ENCODE results near the gene NUS1. TPM values are rescaled to one million over a fixed set of nuclear protein-coding genes. Genes with fewer than 3 reads are reported as not detected.
"Not testable (repeated sequence)": the region's sequence is repeated elsewhere in the genome, so short reads cannot be mapped to it uniquely, and the experiment has no call there.

NUS1 gene
- 35.4 TPM for total RNA-seq
- polyA plus RNA-seq: 21.6 TPM

- peak within 1 kb of the TSS; percentile 72 for H3K4me3 ChIP-seq (ENCODE audit: low read depth, low read length)
- no peak within 1 kb of the TSS for H3K27ac ChIP-seq (ENCODE audit: low read depth)
- peak; percentile 95 for DNase-seq (ENCODE audit: extremely low spot score)
- no peaks in the 10 kb centered on the region for H3K36me3 ChIP-seq (ENCODE audit: insufficient read depth)
- no peaks in the 10 kb centered on the region for H3K4me1 ChIP-seq (ENCODE audit: insufficient read depth)
- WGBS: under 1% methylated on average over 52 of the region's 53 CpGs
Observed at GRCh38 chr6:117674991-117675657, at the start of gene NUS1. NUS1 (plus strand) TSS chr6:117675469; CDS start chr6:117675671, 202 bp downstream.

GRCh38 chr6:117627533-117627932 is 47.7 kb upstream of the NUS1 start:
- H3K4me1 ChIP-seq (ENCODE audit: insufficient read depth): no peaks in the 10 kb centered on the region
- H3K4me3 ChIP-seq (ENCODE audit: low read depth, low read length): no peak overlapping the region
- no peak overlapping the region for H3K27ac ChIP-seq (ENCODE audit: low read depth)
- no peak for DNase-seq (ENCODE audit: extremely low spot score)
- H3K36me3 ChIP-seq (ENCODE audit: insufficient read depth): no peaks in the 10 kb centered on the region

GRCh38 chr6:117629119-117629660 is 46.1 kb upstream of the NUS1 start:
- Histone ChIP-seq H3K4me1 (ENCODE audit: insufficient read depth) (no peaks in the 10 kb centered on the region), H3K4me3 (ENCODE audit: low read depth, low read length) (no peak overlapping the region), H3K36me3 (ENCODE audit: insufficient read depth) (no peaks in the 10 kb centered on the region), H3K27ac (ENCODE audit: low read depth) (no peak overlapping the region)
- 63% methylated on average over 1 of the region's 1 CpG for WGBS
- DNase-seq (ENCODE audit: extremely low spot score): no peak

- no peak for DNase-seq (ENCODE audit: extremely low spot score)
- no peak overlapping the region for H3K27ac ChIP-seq (ENCODE audit: low read depth)
- no peaks in the 10 kb centered on the region for H3K4me1 ChIP-seq (ENCODE audit: insufficient read depth)
- H3K36me3 ChIP-seq (ENCODE audit: insufficient read depth): no peaks in the 10 kb centered on the region
- H3K4me3 ChIP-seq (ENCODE audit: low read depth, low read length): no peak overlapping the region
- WGBS: 72% methylated on average over 1 of the region's 1 CpG
Observed at GRCh38 chr6:117637770-117638169, 37.5 kb upstream of the NUS1 start.

DNA sequence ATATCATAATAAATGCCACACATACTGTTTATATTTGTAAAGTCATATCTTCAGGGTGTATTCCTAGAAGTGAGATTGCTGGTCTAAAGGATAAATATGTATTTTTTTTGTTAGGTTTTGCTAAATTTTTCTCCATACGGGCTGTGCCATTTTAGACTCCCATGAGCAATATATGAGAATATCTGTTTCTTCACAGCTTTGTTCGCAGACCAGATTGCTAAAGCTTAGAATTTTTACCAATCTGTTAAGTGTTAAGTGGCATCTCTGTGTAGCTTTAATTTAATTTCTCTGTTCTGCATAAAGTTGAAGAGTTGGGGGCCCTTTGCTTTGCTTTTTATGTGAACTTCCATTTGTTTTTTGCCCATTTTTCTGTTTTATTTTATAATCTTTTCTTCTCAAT is 32.3 kb upstream of the NUS1 start:
- Histone ChIP-seq H3K36me3 (ENCODE audit: insufficient read depth) (no peaks in the 10 kb centered on the region), H3K4me3 (ENCODE audit: low read depth, low read length) (no peak overlapping the region), H3K4me1 (ENCODE audit: insufficient read depth) (no peaks in the 10 kb centered on the region), H3K27ac (ENCODE audit: low read depth) (no peak overlapping the region)
- DNase-seq (ENCODE audit: extremely low spot score): no peak
- WGBS: 90% methylated on average over 2 of the region's 2 CpGs

- DNase-seq (ENCODE audit: extremely low spot score); H3K36me3 ChIP-seq (ENCODE audit: insufficient read depth); H3K4me3 ChIP-seq (ENCODE audit: low read depth, low read length); H3K27ac ChIP-seq (ENCODE audit: low read depth); H3K4me1 ChIP-seq (ENCODE audit: insufficient read depth): not testable (repeated sequence)
- 79% methylated on average over 3 of the region's 3 CpGs for WGBS
Observed at GRCh38 chr6:117651984-117652383, 23.3 kb upstream of the NUS1 start.

GRCh38 chr6:117653949-117654348 is 21.3 kb upstream of the NUS1 start:
- WGBS: 88% methylated on average over 2 of the region's 2 CpGs
- H3K4me3 ChIP-seq (ENCODE audit: low read depth, low read length): no peak overlapping the region
- no peak overlapping the region for H3K27ac ChIP-seq (ENCODE audit: low read depth)
- no peaks in the 10 kb centered on the region for H3K4me1 ChIP-seq (ENCODE audit: insufficient read depth)
- DNase-seq (ENCODE audit: extremely low spot score): no peak
- no peaks in the 10 kb centered on the region for H3K36me3 ChIP-seq (ENCODE audit: insufficient read depth)

DNA sequence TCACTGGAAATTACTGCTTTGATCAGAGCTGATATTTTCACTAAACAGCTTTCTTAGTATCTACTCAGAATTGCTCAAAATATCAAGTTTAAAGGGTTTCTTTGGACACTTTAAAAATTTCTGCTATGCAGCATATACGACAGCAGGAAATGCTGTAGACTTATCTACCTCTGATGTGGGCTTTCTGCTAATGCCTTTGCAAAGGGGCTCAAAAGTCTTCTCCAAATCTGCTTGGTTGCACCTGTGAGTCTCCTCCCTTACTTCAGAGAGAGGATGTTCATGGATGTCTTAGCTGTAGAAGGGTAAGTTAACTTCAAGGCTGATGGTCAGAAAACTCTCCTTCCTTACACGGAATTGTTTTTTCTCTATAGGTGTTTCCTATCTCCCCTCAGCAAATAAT is 19.9 kb upstream of the NUS1 start:
- Histone ChIP-seq H3K4me3 (ENCODE audit: low read depth, low read length) (no peak overlapping the region), H3K27ac (ENCODE audit: low read depth) (no peak overlapping the region), H3K36me3 (ENCODE audit: insufficient read depth) (no peaks in the 10 kb centered on the region), H3K4me1 (ENCODE audit: insufficient read depth) (no peaks in the 10 kb centered on the region)
- WGBS: 78% methylated on average over 2 of the region's 2 CpGs
- no peak for DNase-seq (ENCODE audit: extremely low spot score)

- no peaks in the 10 kb centered on the region for H3K4me1 ChIP-seq (ENCODE audit: insufficient read depth)
- H3K4me3 ChIP-seq (ENCODE audit: low read depth, low read length): no peak overlapping the region
- no peak for DNase-seq (ENCODE audit: extremely low spot score)
- H3K27ac ChIP-seq (ENCODE audit: low read depth): no peak overlapping the region
- WGBS: 38% methylated on average over 1 of the region's 1 CpG
- no peaks in the 10 kb centered on the region for H3K36me3 ChIP-seq (ENCODE audit: insufficient read depth)
Observed at GRCh38 chr6:117666881-117667280, 8.4 kb upstream of the NUS1 start.

- Histone ChIP-seq H3K4me1 (ENCODE audit: insufficient read depth) (no peaks in the 10 kb centered on the region), H3K27ac (ENCODE audit: low read depth) (no peak overlapping the region), H3K36me3 (ENCODE audit: insufficient read depth) (no peaks in the 10 kb centered on the region), H3K4me3 (ENCODE audit: low read depth, low read length) (no peak overlapping the region)
- DNase-seq (ENCODE audit: extremely low spot score): no peak
Observed at GRCh38 chr6:117668736-117669135, 6.5 kb upstream of the NUS1 start.

GRCh38 chr6:117674503-117674902 is 766 bp upstream of the NUS1 start:
- DNase-seq (ENCODE audit: extremely low spot score): no peak
- 58% methylated on average over 10 of the region's 10 CpGs for WGBS
- Histone ChIP-seq H3K4me1 (ENCODE audit: insufficient read depth) (no peaks in the 10 kb centered on the region), H3K27ac (ENCODE audit: low read depth) (no peak overlapping the region), H3K36me3 (ENCODE audit: insufficient read depth) (no peaks in the 10 kb centered on the region), H3K4me3 (ENCODE audit: low read depth, low read length) (peak overlapping the region; percentile 45)

GRCh38 chr6:117675658-117676301 is 511 bp downstream of the NUS1 start:
- peak overlapping the region; percentile 72 for H3K4me3 ChIP-seq (ENCODE audit: low read depth, low read length)
- H3K4me1 ChIP-seq (ENCODE audit: insufficient read depth); DNase-seq (ENCODE audit: extremely low spot score); H3K36me3 ChIP-seq (ENCODE audit: insufficient read depth); H3K27ac ChIP-seq (ENCODE audit: low read depth): not testable (repeated sequence)
- WGBS: under 1% methylated on average over 43 of the region's 62 CpGs

GRCh38 chr6:117676577-117677218 is 1.4 kb downstream of the NUS1 start:
- WGBS: 57% methylated on average over 6 of the region's 6 CpGs
- Histone ChIP-seq H3K36me3 (ENCODE audit: insufficient read depth) (no peaks in the 10 kb centered on the region), H3K4me1 (ENCODE audit: insufficient read depth) (no peaks in the 10 kb centered on the region), H3K4me3 (ENCODE audit: low read depth, low read length) (peak overlapping the region; percentile 72), H3K27ac (ENCODE audit: low read depth) (no peak overlapping the region)
- DNase-seq (ENCODE audit: extremely low spot score): no peak

- H3K27ac ChIP-seq (ENCODE audit: low read depth): no peak overlapping the region
- WGBS: 63% methylated on average over 5 of the region's 5 CpGs
- H3K4me3 ChIP-seq (ENCODE audit: low read depth, low read length): no peak overlapping the region
- H3K36me3 ChIP-seq (ENCODE audit: insufficient read depth): no peaks in the 10 kb centered on the region
- no peak for DNase-seq (ENCODE audit: extremely low spot score)
- no peaks in the 10 kb centered on the region for H3K4me1 ChIP-seq (ENCODE audit: insufficient read depth)
Observed at GRCh38 chr6:117677553-117678141, 2.4 kb downstream of the NUS1 start.

Data from urinary bladder (tissue), 4 donors.